Right atrium auricular region (tissue), 2 donors: Measurements from ENCODE around the gene LRRC7. TPM values are rescaled to one million over a fixed set of nuclear protein-coding genes. Genes with fewer than 3 reads are reported as not detected.

ENCODE experiments used
- DNase-seq: peaks from one replicate; pipeline ENCODE4 v3.0.0-alpha.2; 2019; ENCODE audit warnings: low spot score
- H3K27ac ChIP-seq, 2 donors: fragments of 200-600 bp; sonication (generic); 1 replicate in 1 of 2; 2 replicates in 1 of 2; pipeline ENCODE4 v1.5.1; 2016 to 2019
- H3K27me3 ChIP-seq, 2 donors: fragments of 200-600 bp; sonication (generic); one replicate each; pipeline versions ENCODE4 v1.5.1 to v1.6.0; 2017 to 2019
- H3K36me3 ChIP-seq: fragments of 200-600 bp; sonication (generic); one replicate; pipeline ENCODE4 v1.5.1; 2016
- H3K4me1 ChIP-seq, 2 donors: fragments of 200-600 bp; sonication (generic); one replicate each; pipeline versions ENCODE4 v1.5.1 to v1.6.0; 2017 to 2019
- H3K4me3 ChIP-seq, 2 donors: fragments of 200-600 bp; sonication (generic); 1 replicate in 1 of 2; 2 replicates in 1 of 2; pipeline ENCODE4 v1.5.1; 2017 to 2019; ENCODE audit warnings: mild to moderate bottlenecking in 1 of 2, moderate library complexity in 1 of 2
- H3K9me3 ChIP-seq, 2 donors: fragments of 200-600 bp; sonication (generic); one replicate each; pipeline ENCODE4 v1.5.1; 2019
- total RNA-seq, 2 donors: library from RNA; depleted of rRNA; stranded (reverse); fragments of >200 nt; gene quantifications; one replicate each; pipeline ENCODE4 v1.1.0, GENCODE V29; 2016
- TF ChIP-seq, protein P1 (sequence below), 2 donors: fragments of 200-600 bp; sonication (generic); IDR thresholded peaks; one replicate each; pipeline ENCODE4 v1.5.1; 2019; ENCODE audit warnings: antibody characterized with exemption in 2 of 2

LRRC7 gene
- total RNA-seq, 2 donors from 2014 or later, result 0.75 to 14.3 TPM

DNA sequence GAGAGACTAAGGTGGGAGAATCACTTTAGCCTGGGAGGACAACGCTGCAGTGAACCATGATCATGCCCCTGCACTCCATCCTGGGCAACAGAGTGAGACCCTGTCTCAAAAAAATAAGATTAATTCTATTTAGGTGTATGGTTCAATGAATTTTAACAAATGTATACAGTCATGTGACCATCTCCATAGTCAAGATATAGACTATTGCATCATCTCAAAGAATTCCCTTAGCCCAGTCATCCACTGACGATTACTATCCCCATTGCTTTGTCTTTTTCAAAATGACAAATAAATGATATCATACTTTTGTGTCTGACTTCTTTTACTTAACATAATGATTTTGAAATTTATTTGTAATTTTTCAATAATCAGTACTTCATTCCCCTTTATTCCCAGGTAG is 260.0 kb downstream of the LRRC7 start:
- Histone ChIP-seq H3K9me3 (no peaks in the 10 kb centered on the region), H3K4me3 (no peak overlapping the region), H3K27me3 (no peaks in the 10 kb centered on the region), H3K36me3 (no peaks in the 10 kb centered on the region), H3K27ac (no peak overlapping the region), H3K4me1 (no peaks in the 10 kb centered on the region)
- no peak for DNase-seq
- TF ChIP-seq, protein P1, sequence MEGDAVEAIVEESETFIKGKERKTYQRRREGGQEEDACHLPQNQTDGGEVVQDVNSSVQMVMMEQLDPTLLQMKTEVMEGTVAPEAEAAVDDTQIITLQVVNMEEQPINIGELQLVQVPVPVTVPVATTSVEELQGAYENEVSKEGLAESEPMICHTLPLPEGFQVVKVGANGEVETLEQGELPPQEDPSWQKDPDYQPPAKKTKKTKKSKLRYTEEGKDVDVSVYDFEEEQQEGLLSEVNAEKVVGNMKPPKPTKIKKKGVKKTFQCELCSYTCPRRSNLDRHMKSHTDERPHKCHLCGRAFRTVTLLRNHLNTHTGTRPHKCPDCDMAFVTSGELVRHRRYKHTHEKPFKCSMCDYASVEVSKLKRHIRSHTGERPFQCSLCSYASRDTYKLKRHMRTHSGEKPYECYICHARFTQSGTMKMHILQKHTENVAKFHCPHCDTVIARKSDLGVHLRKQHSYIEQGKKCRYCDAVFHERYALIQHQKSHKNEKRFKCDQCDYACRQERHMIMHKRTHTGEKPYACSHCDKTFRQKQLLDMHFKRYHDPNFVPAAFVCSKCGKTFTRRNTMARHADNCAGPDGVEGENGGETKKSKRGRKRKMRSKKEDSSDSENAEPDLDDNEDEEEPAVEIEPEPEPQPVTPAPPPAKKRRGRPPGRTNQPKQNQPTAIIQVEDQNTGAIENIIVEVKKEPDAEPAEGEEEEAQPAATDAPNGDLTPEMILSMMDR (IDR thresholded peaks at IDR 0.05), result no peak

DNA sequence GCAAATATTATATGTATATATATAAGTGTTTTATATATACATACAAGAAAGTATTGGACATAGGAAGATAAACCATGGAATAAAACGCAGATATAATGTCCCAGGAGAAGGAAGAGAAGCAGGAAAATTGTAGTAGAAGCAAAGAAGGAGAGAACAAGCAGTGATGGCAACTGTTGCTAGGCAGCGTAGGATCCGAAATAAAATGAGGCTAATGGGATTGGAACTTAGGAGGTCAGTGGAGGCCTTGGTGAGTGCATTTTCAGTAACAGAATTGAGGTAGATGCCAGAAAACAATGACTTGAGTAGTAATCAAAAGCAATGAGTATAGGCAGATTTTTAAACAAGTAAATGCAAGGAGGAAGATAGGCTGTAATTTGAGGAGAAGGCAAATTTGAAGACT is 265.8 kb downstream of the LRRC7 start:
- H3K36me3 ChIP-seq, result no peaks in the 10 kb centered on the region
- H3K4me3 ChIP-seq, result no peak overlapping the region
- TF ChIP-seq, protein P1 (IDR thresholded peaks at IDR 0.05), result no peak
- DNase-seq, result no peak
- H3K27me3 ChIP-seq, result no peaks in the 10 kb centered on the region
- H3K9me3 ChIP-seq, result no peaks in the 10 kb centered on the region
- no peak overlapping the region for H3K27ac ChIP-seq
- H3K4me1 ChIP-seq, result no peaks in the 10 kb centered on the region

DNA sequence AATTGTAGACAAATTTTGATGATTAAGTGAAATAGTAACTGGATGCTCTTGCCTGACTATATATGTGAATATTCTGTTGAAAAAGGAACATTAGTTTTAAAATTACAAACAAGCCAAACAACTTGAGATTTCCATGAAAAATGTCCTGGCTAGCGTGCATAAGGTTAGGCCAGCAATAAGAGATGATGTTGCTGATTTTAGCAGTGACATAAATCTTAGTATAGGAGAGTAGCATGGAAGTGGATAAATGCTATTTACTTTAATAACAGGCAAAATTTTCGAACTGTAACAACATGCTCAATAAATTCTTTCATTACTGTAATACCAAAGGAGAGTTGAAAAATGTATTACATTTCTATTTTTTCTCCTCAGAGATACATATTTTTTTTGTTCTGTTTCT is 266.6 kb downstream of the LRRC7 start:
- no peaks in the 10 kb centered on the region for H3K27me3 ChIP-seq
- H3K4me3 ChIP-seq, result no peak overlapping the region
- H3K36me3 ChIP-seq, result no peaks in the 10 kb centered on the region
- TF ChIP-seq, protein P1 (IDR thresholded peaks at IDR 0.05), result no peak
- no peak for DNase-seq
- no peak overlapping the region for H3K27ac ChIP-seq
- H3K9me3 ChIP-seq, result no peaks in the 10 kb centered on the region
- H3K4me1 ChIP-seq, result no peaks in the 10 kb centered on the region

DNA sequence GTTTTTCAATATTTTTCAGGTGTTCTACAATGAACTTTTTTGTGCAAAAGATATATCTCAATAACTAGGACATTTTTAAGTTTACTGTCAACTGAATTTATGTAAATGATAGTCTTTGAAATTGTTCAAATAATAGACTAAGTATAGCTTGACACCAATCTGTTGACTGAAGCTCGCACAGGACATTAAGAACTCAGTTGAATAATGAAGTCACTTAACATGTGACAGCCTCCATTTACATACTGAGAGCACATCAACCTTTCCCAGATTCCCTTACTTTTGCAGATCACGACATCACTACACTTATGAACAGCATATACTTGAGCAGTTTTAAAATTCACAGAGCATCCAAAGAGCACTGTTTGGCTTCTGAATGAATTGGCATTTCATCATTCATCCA is 268.2 kb downstream of the LRRC7 start:
- H3K9me3 ChIP-seq, result no peaks in the 10 kb centered on the region
- H3K4me3 ChIP-seq, result no peak overlapping the region
- no peaks in the 10 kb centered on the region for H3K27me3 ChIP-seq
- DNase-seq, result no peak
- TF ChIP-seq, protein P1 (IDR thresholded peaks at IDR 0.05), result no peak
- H3K36me3 ChIP-seq, result no peaks in the 10 kb centered on the region
- no peak overlapping the region for H3K27ac ChIP-seq
- no peaks in the 10 kb centered on the region for H3K4me1 ChIP-seq

DNA sequence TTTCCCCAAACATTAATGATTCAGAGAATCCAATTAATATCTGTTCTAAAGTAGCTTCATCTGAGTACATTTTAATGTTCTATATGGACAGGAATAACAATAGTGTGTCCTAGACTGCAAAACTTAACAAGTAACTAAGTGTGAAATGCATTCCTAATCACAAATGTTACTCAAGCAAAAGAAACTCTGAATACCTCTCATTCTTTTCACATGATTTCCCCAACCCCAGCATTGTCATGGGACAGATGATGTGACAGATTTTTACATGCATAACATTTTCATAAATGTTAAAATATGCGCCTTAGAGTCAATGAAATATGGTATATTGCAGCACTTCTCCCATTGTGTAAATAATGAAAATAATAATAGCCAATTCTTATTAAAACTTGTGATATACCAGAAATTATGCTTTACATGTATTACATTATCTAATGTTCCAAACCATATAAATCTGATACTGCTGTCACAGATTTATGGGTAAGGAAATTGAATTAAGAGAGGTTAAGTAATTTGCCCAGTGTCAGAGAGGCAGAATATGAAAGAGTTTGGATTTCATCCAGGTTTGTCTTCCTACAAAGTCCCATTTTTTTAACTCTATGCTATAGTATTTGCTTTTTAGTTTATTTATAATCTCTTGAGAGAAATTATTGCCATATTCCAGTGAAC is 269.4 kb downstream of the LRRC7 start:
- no peak overlapping the region for H3K27ac ChIP-seq
- H3K27me3 ChIP-seq, result no peaks in the 10 kb centered on the region
- no peak for DNase-seq
- H3K4me1 ChIP-seq, result no peaks in the 10 kb centered on the region
- no peaks in the 10 kb centered on the region for H3K36me3 ChIP-seq
- TF ChIP-seq, protein P1 (IDR thresholded peaks at IDR 0.05), result no peak
- H3K4me3 ChIP-seq, result no peak overlapping the region
- H3K9me3 ChIP-seq, result no peaks in the 10 kb centered on the region

DNA sequence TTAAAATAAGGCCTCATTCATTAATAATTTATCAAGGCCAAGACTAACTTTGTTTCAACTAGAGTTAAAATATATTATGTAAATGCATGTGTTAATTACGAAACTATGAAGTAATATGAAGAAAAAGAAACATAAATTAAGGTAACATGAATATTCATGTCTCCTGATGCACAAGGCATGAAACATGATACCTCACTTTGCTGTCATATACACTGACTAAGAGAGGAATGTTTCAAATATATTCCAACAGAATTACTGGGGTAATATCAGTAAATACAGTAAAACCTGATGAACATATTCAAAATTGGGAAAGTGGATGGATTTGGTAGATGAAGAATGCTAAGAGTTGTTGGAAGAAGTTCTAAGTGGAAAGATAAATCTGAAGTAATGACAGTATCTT is 274.6 kb downstream of the LRRC7 start:
- Histone ChIP-seq H3K27me3 (no peaks in the 10 kb centered on the region), H3K27ac (no peak overlapping the region), H3K4me1 (no peaks in the 10 kb centered on the region), H3K4me3 (no peak overlapping the region), H3K36me3 (no peaks in the 10 kb centered on the region), H3K9me3 (no peaks in the 10 kb centered on the region)
- TF ChIP-seq, protein P1 (IDR thresholded peaks at IDR 0.05), result no peak
- no peak for DNase-seq
